Mucosa of stomach (tissue), 1 donor: Measurements from ENCODE around the gene CCL5.

Source experiments
- H3K27me3 ChIP-seq: one replicate; pipeline ENCODE4 v1.7.0; 2013; ENCODE audit warnings: mild to moderate bottlenecking, low read length; ENCODE audit not compliant: control insufficient read depth, insufficient read depth
- H3K36me3 ChIP-seq: one replicate; pipeline ENCODE4 v1.7.0; 2013; ENCODE audit warnings: low read length; ENCODE audit not compliant: control insufficient read depth, insufficient read depth
- H3K4me1 ChIP-seq: one replicate; pipeline ENCODE4 v1.7.0; 2013; ENCODE audit warnings: mild to moderate bottlenecking, low read length; ENCODE audit not compliant: control insufficient read depth, insufficient read depth
- H3K4me3 ChIP-seq: one replicate; pipeline ENCODE4 v1.7.0; 2013; ENCODE audit warnings: low read length
- H3K9ac ChIP-seq: one replicate; pipeline ENCODE4 v1.7.0; 2013; ENCODE audit warnings: mild to moderate bottlenecking, low read length, moderate library complexity
- H3K9me3 ChIP-seq: one replicate; pipeline ENCODE4 v1.7.0; 2013; ENCODE audit warnings: mild to moderate bottlenecking, low read length, moderate library complexity; ENCODE audit not compliant: control insufficient read depth
- donor health status: Pancreatic carcinoma.

Gene CCL5

DNA sequence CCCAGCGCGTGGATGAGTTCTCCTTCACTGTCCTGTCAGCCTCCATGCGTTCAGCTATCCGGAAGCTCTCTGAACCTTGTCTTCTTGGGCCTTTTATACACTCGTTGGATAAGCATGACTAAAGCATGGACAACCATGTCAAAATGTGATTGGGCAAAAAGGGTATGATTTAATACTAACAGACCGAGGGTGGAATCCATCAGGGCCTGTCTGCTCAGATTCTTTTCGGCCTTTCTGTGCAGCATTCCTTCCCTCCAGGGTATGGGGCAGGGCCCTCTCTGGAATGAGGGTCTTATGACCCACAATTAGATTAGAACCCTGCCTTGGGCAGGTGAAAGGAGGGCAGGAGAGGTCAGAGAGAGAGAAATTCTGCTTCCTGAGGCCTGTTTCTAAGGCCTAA lies 14.0 kb upstream of the CCL5 start:
- Histone ChIP-seq H3K27me3 (no peaks in the 10 kb centered on the region), H3K36me3 (no peaks in the 10 kb centered on the region), H3K9ac (no peak overlapping the region), H3K4me1 (no peaks in the 10 kb centered on the region), H3K9me3 (no peaks in the 10 kb centered on the region), H3K4me3 (no peak overlapping the region)

DNA sequence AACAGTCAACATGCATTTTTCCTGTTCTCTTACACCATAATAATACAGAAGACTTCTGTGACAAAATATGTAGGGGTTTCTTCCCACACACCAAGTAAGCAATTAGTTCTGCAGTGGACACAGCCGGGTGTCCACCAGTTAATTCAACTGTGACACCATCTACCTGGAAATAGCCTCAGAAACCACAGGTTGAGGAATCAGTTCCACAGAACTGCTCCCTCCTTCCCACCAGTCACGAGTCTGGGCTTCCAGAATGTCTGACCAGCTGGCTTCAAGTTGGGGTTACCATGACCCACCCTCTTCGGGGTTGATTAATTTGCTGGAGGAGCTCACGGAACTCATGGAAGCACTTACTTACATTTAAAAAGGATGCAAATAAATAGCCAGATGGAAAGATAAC lies 13.6 kb upstream of the CCL5 start:
- H3K9me3 ChIP-seq: no peaks in the 10 kb centered on the region

DNA sequence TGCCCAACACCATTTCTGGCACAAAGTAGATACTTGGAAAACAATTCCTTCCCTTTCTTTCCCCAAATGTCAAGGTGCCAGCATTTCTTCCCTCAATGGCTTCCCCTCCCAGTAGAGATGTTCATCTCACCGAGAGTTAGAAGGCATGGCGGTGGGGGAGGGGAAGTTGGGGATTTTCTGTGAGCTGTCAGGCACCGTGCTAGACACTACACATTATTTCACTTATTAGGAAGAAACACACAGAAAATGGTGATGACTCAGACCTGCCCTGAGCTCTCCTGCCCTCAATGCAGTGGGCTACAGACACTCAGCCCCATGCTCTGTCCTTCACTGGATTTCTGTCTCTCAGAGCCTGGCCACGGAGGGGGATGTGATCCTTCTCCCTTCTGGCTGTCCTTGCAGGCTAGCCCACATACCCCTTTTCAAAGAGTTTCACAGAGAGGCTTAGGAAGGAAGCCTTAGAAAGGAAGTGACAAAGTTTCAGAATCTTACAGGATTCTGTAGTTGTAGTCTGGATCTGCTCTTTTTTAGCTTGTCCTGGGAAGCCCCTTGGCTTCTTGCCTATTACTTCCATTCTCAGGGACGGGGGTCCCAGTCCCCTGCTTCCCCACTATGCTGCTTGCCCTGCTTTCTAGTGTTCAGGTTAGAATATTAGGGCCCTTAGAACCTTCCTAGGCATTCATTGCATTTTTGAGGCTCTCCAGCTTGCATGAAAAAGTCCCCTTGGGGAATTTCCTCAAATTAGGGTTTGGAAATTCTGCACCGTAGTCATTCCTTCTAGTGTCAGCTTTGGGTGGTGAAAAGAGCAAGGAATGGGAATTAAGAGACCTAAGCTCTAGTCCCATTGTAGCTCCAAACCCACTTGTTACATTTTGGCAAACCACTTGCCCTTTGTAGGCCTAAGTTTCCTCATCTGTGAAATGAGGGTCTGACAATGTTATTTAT lies 12.2 kb upstream of the CCL5 start:
- Histone ChIP-seq H3K4me3 (no peak overlapping the region), H3K36me3 (no peaks in the 10 kb centered on the region), H3K27me3 (no peaks in the 10 kb centered on the region), H3K9me3 (no peaks in the 10 kb centered on the region), H3K9ac (no peak overlapping the region), H3K4me1 (no peaks in the 10 kb centered on the region)

More for the DNA sequence above, 13.6 kb upstream of the CCL5 start:
- no peaks in the 10 kb centered on the region for H3K27me3 ChIP-seq
- no peaks in the 10 kb centered on the region for H3K36me3 ChIP-seq
- H3K4me1 ChIP-seq: no peaks in the 10 kb centered on the region
- no peak overlapping the region for H3K4me3 ChIP-seq
- H3K9ac ChIP-seq: no peak overlapping the region

DNA sequence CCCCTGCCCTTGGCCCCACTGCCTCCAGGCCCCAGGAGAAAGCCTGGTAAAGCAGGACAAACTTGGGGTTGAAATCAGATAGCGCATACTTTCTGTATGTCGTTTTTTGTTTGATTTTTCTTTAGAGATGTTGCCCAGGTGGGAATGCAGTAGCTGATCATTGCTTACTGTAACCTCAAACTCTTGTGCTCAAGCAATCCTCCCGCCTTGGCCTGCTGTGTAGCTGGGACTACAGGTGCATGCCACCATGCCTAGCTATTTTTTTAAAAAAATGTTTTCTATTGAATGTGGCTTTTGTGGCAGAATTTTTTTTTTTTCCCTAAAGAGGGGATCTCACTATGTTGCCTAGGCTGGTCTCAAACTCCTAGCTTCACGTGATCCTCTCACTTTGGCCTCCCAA lies 11.1 kb upstream of the CCL5 start:
- H3K9ac ChIP-seq: no peak overlapping the region
- H3K27me3 ChIP-seq: no peaks in the 10 kb centered on the region
- no peaks in the 10 kb centered on the region for H3K9me3 ChIP-seq
- H3K4me1 ChIP-seq: no peaks in the 10 kb centered on the region
- no peaks in the 10 kb centered on the region for H3K36me3 ChIP-seq
- H3K4me3 ChIP-seq: no peak overlapping the region

DNA sequence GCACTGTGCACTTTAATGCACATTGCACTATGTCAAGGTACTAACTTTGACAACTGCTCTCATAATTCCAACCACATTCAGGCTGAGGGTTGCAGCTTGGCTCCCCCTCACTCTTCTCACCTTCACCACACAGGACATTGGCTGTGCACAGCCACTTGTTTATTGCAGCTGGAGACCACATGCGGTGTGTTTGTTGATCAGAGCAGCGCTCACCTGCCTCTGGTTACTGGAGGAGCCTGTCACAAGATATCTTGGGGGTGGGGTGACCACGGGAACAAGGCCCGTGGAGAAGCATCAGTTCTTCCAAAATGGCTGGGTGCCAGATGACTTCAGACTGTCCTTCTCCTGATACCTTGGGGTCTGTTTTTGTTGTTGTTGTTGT lies 10.6 kb upstream of the CCL5 start:
- H3K9ac ChIP-seq: no peak overlapping the region
- H3K36me3 ChIP-seq: no peaks in the 10 kb centered on the region
- no peak overlapping the region for H3K4me3 ChIP-seq
- H3K9me3 ChIP-seq: no peaks in the 10 kb centered on the region
- no peaks in the 10 kb centered on the region for H3K4me1 ChIP-seq
- no peaks in the 10 kb centered on the region for H3K27me3 ChIP-seq

DNA sequence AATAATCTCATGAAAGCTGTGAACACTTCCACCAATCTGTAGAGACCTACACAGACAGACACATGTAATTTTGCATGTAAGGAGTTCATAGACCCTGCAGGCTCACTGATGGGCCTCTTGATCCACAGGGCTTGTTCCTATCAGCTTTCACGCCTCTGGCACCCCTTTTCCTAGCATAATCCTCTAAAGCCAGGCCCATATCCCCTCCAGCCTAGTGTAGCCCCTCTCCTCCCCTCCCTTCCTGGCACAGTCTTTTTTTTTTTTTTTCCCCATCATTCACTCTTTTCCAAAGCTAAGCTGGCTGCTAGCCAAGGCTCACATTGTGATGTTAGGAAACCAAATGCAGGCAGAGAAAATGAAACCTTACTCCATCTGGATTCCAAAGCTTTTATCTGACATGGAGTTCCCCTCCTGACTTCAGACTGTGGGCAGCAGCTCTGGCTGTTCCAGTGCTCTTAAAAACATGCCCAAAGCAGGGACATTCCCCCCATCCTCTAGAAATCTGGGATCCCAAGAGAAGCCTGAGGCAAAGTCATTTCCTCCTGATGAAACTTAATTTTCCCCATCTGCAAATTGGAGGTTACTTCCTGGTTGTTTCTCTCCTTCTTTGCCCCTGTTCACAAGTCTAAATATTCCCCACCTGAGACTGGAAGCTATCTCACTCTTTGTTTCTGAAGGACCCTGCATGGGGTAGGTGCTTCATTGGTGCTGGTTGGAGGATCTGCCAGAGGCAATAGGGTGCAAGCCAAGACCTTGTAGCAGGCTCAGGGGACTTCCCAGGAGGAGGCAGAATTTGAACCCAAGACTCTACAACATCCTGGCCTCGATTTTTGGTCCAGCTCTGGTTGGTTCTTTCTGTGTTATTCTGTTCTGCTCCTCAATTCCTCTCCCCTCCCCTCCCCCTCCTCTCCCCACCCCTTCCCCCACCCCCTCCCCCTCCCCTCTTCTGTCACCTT lies 9.9 kb upstream of the CCL5 start:
- H3K9ac ChIP-seq: no peak overlapping the region
- no peaks in the 10 kb centered on the region for H3K27me3 ChIP-seq
- H3K4me3 ChIP-seq: no peak overlapping the region
- H3K9me3 ChIP-seq: no peaks in the 10 kb centered on the region
- H3K4me1 ChIP-seq: no peaks in the 10 kb centered on the region
- no peaks in the 10 kb centered on the region for H3K36me3 ChIP-seq

DNA sequence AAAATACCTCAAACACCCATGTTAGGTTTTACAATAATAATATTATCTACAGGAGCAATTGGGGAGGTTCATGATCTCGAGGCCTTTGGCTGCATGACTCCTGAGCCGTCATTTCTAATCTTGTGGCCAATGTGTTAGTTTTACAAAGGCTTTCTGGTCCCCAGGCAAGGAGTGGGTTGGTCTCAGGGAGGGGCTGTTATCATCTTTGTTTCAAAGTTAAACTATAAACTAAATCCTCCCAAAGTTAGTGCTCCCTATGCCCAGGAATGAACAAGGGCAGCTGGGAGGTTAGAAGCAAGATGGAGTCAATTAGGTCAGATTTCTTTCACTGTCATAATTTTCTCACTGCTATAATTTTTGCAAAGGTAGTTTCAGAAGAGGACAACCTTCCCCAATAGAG lies 9.1 kb upstream of the CCL5 start:
- Histone ChIP-seq H3K4me3 (no peak overlapping the region), H3K4me1 (no peaks in the 10 kb centered on the region), H3K9ac (no peak overlapping the region), H3K36me3 (no peaks in the 10 kb centered on the region), H3K27me3 (no peaks in the 10 kb centered on the region), H3K9me3 (no peaks in the 10 kb centered on the region)

DNA sequence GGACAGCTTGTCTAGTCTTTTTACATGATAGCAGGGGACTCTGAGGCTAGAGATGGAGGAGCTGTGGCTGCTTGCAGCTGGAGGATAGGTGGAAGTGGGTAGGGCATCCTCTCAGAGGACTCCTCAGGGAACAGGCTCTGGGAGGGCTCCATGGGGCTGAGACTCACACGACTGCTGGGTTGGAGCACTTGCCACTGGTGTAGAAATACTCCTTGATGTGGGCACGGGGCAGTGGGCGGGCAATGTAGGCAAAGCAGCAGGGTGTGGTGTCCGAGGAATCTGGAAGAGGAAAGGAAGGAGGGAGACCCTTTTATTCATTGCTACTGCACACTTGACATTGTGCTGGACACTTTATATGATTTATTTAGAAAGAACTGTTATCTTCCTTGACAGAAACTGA lies 1.8 kb downstream of the CCL5 start:
- Histone ChIP-seq H3K4me3 (no peak overlapping the region), H3K4me1 (no peaks in the 10 kb centered on the region), H3K9ac (no peak overlapping the region), H3K36me3 (no peaks in the 10 kb centered on the region), H3K27me3 (no peaks in the 10 kb centered on the region), H3K9me3 (no peaks in the 10 kb centered on the region)

DNA sequence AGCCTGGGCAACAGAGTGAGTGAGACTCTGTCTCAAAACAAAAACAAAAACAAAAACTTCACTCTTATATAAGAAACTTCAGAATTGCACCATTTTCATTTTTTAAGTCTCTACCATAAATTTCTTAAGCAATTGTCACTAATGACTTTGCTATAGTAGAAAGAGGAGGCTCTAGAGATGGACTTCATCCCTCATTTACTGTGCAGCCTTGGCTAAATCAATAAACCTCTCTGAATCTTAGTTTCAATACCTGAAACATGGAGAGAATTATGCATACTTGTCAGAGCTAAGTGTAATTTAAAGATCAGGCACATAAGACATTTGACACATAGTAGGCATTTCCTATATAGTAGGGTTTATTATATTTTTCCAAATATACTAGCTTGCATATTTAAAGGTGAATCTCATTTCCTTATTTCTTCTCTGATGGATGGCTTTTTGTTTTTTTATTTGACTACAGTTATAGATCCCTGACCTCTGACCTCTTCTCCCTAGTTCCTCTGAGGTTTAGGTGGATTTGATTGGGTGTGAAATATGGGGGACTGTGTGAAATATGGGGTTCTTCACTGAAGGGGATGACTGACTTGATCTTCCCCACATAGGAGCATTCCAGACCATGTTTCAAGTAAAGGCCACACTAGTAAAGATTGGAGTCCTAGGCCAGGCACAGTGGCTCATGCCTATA lies 2.7 kb downstream of the CCL5 start:
- Histone ChIP-seq H3K4me3 (no peak overlapping the region), H3K4me1 (no peaks in the 10 kb centered on the region)

DNA sequence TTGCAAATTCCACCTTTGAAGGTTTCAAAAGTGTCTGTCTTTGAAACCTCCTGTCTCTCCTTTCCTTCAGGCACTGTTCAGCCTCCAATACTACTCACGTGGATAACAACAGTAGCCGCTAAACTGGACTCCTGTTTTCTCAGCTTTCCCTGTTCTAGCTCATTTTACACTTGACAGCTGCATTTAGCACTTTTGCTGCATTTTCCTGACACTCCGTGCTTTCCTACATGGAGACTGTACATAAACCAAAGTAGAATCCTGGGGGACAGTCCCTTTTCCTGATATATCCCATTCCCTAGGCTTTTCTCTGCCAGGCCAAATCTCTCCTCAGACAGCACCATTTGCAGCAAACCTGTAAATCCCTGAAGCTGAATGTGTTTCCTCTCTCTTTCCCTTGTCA lies 3.6 kb downstream of the CCL5 start:
- Histone ChIP-seq H3K4me3 (no peak overlapping the region), H3K9me3 (no peaks in the 10 kb centered on the region), H3K4me1 (no peaks in the 10 kb centered on the region), H3K27me3 (no peaks in the 10 kb centered on the region), H3K9ac (no peak overlapping the region), H3K36me3 (no peaks in the 10 kb centered on the region)

More for the DNA sequence above, 2.7 kb downstream of the CCL5 start:
- Histone ChIP-seq H3K27me3 (no peaks in the 10 kb centered on the region), H3K36me3 (no peaks in the 10 kb centered on the region), H3K9me3 (no peaks in the 10 kb centered on the region), H3K9ac (no peak overlapping the region)

DNA sequence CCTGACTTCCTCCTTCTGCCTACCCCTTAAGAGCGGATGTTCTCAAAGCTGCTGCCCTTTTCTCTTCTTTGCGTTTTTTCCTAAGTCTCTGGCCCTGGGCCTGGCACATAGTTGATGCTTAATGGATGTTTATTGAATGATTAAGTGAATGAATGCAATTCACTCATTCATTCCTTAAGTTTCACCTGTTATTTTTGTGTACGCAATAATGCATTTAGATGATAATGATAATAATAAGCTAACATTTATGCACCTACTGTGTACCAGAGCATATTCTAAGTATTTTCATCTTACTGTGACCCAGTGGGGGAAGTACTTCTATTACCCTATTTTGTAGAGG lies 4.4 kb downstream of the CCL5 start:
- Histone ChIP-seq H3K4me3 (no peak overlapping the region), H3K27me3 (no peaks in the 10 kb centered on the region), H3K9me3 (no peaks in the 10 kb centered on the region), H3K9ac (no peak overlapping the region), H3K36me3 (no peaks in the 10 kb centered on the region), H3K4me1 (no peaks in the 10 kb centered on the region)
